ENCODE data around the gene PYCARD.

PYCARD gene

GRCh38 chr16:31189412-31189778 lies 13.2 kb downstream of the PYCARD start:
- Histone ChIP-seq H3K36me3 (ENCODE audit: control insufficient read depth, insufficient read depth, low read length) (peaks cover 82% of the 10 kb centered on the region), H3K27me3 (ENCODE audit: control insufficient read depth, insufficient read depth, low read length) (no peaks in the 10 kb centered on the region), H3K9me3 (ENCODE audit: control insufficient read depth, insufficient read depth, low read length) (no peaks in the 10 kb centered on the region), H3K27ac (ENCODE audit: low read length) (no peak overlapping the region), H3K4me3 (ENCODE audit: low read length) (no peak overlapping the region), H3K4me1 (ENCODE audit: control insufficient read depth, insufficient read depth, low read length) (no peaks in the 10 kb centered on the region)
- no CpG with 5 or more reads among the region's 2 CpGs for WGBS (ENCODE audit: insufficient coverage, insufficient read length)
- no peak for DNase-seq (ENCODE audit: low read depth, low spot score)

- 100% methylated on average over 1 of the region's 3 CpGs for WGBS (ENCODE audit: insufficient coverage, insufficient read length)
- Histone ChIP-seq H3K4me1 (ENCODE audit: control insufficient read depth, insufficient read depth, low read length) (no peaks in the 10 kb centered on the region), H3K9me3 (ENCODE audit: control insufficient read depth, insufficient read depth, low read length) (no peaks in the 10 kb centered on the region), H3K27me3 (ENCODE audit: control insufficient read depth, insufficient read depth, low read length) (no peaks in the 10 kb centered on the region), H3K4me3 (ENCODE audit: low read length) (no peak overlapping the region), H3K27ac (ENCODE audit: low read length) (no peak overlapping the region), H3K36me3 (ENCODE audit: control insufficient read depth, insufficient read depth, low read length) (peaks cover 84% of the 10 kb centered on the region)
- DNase-seq (ENCODE audit: low read depth, low spot score) = no peak
Observed at GRCh38 chr16:31188450-31189411, 13.8 kb downstream of the PYCARD start.

GRCh38 chr16:31187808-31188189 lies 14.8 kb downstream of the PYCARD start:
- Histone ChIP-seq H3K4me3 (ENCODE audit: low read length) (no peak overlapping the region), H3K4me1 (ENCODE audit: control insufficient read depth, insufficient read depth, low read length) (no peaks in the 10 kb centered on the region), H3K27me3 (ENCODE audit: control insufficient read depth, insufficient read depth, low read length) (no peaks in the 10 kb centered on the region), H3K27ac (ENCODE audit: low read length) (no peak overlapping the region), H3K9me3 (ENCODE audit: control insufficient read depth, insufficient read depth, low read length) (no peaks in the 10 kb centered on the region), H3K36me3 (ENCODE audit: control insufficient read depth, insufficient read depth, low read length) (peaks cover 84% of the 10 kb centered on the region)
- WGBS (ENCODE audit: insufficient coverage, insufficient read length) = no CpG with 5 or more reads among the region's 8 CpGs
- DNase-seq (ENCODE audit: low read depth, low spot score) = no peak

- no peaks in the 10 kb centered on the region for H3K9me3 ChIP-seq (ENCODE audit: control insufficient read depth, insufficient read depth, low read length)
- no peak for DNase-seq (ENCODE audit: low read depth, low spot score)
- H3K4me3 ChIP-seq (ENCODE audit: low read length) = no peak overlapping the region
- no CpG with 5 or more reads among the region's 10 CpGs for WGBS (ENCODE audit: insufficient coverage, insufficient read length)
- peaks cover 85% of the 10 kb centered on the region for H3K36me3 ChIP-seq (ENCODE audit: control insufficient read depth, insufficient read depth, low read length)
- H3K4me1 ChIP-seq (ENCODE audit: control insufficient read depth, insufficient read depth, low read length) = no peaks in the 10 kb centered on the region
- H3K27me3 ChIP-seq (ENCODE audit: control insufficient read depth, insufficient read depth, low read length) = no peaks in the 10 kb centered on the region
- no peak overlapping the region for H3K27ac ChIP-seq (ENCODE audit: low read length)
Observed at GRCh38 chr16:31186930-31187807, 15.4 kb downstream of the PYCARD start.

GRCh38 chr16:31186176-31186575 lies 16.4 kb downstream of the PYCARD start:
- no peak for DNase-seq (ENCODE audit: low read depth, low spot score)

GRCh38 chr16:31185339-31185738 lies 17.2 kb downstream of the PYCARD start:
- Histone ChIP-seq H3K27ac (ENCODE audit: low read length) (no peak overlapping the region), H3K4me3 (ENCODE audit: low read length) (no peak overlapping the region), H3K9me3 (ENCODE audit: control insufficient read depth, insufficient read depth, low read length) (no peaks in the 10 kb centered on the region), H3K36me3 (ENCODE audit: control insufficient read depth, insufficient read depth, low read length) (peaks cover 68% of the 10 kb centered on the region), H3K27me3 (ENCODE audit: control insufficient read depth, insufficient read depth, low read length) (no peaks in the 10 kb centered on the region), H3K4me1 (ENCODE audit: control insufficient read depth, insufficient read depth, low read length) (no peaks in the 10 kb centered on the region)
- whole genome bisulfite sequencing (ENCODE audit: insufficient coverage, insufficient read length) = no CpG with 5 or more reads among the region's 5 CpGs
- no peak for DNase-seq (ENCODE audit: low read depth, low spot score)

More at GRCh38 chr16:31186176-31186575, 16.4 kb downstream of the PYCARD start:
- Histone ChIP-seq H3K36me3 (ENCODE audit: control insufficient read depth, insufficient read depth, low read length) (peaks cover 75% of the 10 kb centered on the region), H3K9me3 (ENCODE audit: control insufficient read depth, insufficient read depth, low read length) (no peaks in the 10 kb centered on the region), H3K27ac (ENCODE audit: low read length) (no peak overlapping the region), H3K4me3 (ENCODE audit: low read length) (no peak overlapping the region), H3K27me3 (ENCODE audit: control insufficient read depth, insufficient read depth, low read length) (no peaks in the 10 kb centered on the region), H3K4me1 (ENCODE audit: control insufficient read depth, insufficient read depth, low read length) (no peaks in the 10 kb centered on the region)
- no CpG with 5 or more reads among the region's 7 CpGs for WGBS (ENCODE audit: insufficient coverage, insufficient read length)

GRCh38 chr16:31184888-31185287 lies 17.7 kb downstream of the PYCARD start:
- H3K36me3 ChIP-seq (ENCODE audit: control insufficient read depth, insufficient read depth, low read length) = peaks cover 63% of the 10 kb centered on the region

GRCh38 chr16:31183432-31184428 lies 18.8 kb downstream of the PYCARD start:
- WGBS (ENCODE audit: insufficient coverage, insufficient read length) = no CpG with 5 or more reads among the region's 10 CpGs
- no peak for DNase-seq (ENCODE audit: low read depth, low spot score)
- Histone ChIP-seq H3K27me3 (ENCODE audit: control insufficient read depth, insufficient read depth, low read length) (no peaks in the 10 kb centered on the region), H3K36me3 (ENCODE audit: control insufficient read depth, insufficient read depth, low read length) (peaks cover 54% of the 10 kb centered on the region), H3K27ac (ENCODE audit: low read length) (no peak overlapping the region), H3K4me3 (ENCODE audit: low read length) (no peak overlapping the region), H3K9me3 (ENCODE audit: control insufficient read depth, insufficient read depth, low read length) (no peaks in the 10 kb centered on the region), H3K4me1 (ENCODE audit: control insufficient read depth, insufficient read depth, low read length) (no peaks in the 10 kb centered on the region)

More at GRCh38 chr16:31184888-31185287, 17.7 kb downstream of the PYCARD start:
- WGBS (ENCODE audit: insufficient coverage, insufficient read length) = no CpG with 5 or more reads among the region's 14 CpGs
- Histone ChIP-seq H3K4me3 (ENCODE audit: low read length) (no peak overlapping the region), H3K27ac (ENCODE audit: low read length) (no peak overlapping the region), H3K4me1 (ENCODE audit: control insufficient read depth, insufficient read depth, low read length) (no peaks in the 10 kb centered on the region), H3K9me3 (ENCODE audit: control insufficient read depth, insufficient read depth, low read length) (no peaks in the 10 kb centered on the region), H3K27me3 (ENCODE audit: control insufficient read depth, insufficient read depth, low read length) (no peaks in the 10 kb centered on the region)
- no peak for DNase-seq (ENCODE audit: low read depth, low spot score)

- Histone ChIP-seq H3K4me3 (ENCODE audit: low read length) (no peak overlapping the region; the same call in 1 of the 2 replicates), H3K9me3 (ENCODE audit: control insufficient read depth, insufficient read depth, low read length) (no peaks in the 10 kb centered on the region), H3K4me1 (ENCODE audit: control insufficient read depth, insufficient read depth, low read length) (no peaks in the 10 kb centered on the region), H3K36me3 (ENCODE audit: control insufficient read depth, insufficient read depth, low read length) (peaks cover 45% of the 10 kb centered on the region), H3K27me3 (ENCODE audit: control insufficient read depth, insufficient read depth, low read length) (no peaks in the 10 kb centered on the region), H3K27ac (ENCODE audit: low read length) (no peak overlapping the region)
- no peak for DNase-seq (ENCODE audit: low read depth, low spot score)
- WGBS (ENCODE audit: insufficient coverage, insufficient read length) = no CpG with 5 or more reads among the region's 7 CpGs
Observed at GRCh38 chr16:31182391-31182790, 20.2 kb downstream of the PYCARD start.
